Activated effector memory CD4-positive, alpha-beta T cell treated with Interleukin-2 at 50 U/mL for 16 hours (primary cell): Measurements from ENCODE around the gene MAP2K6.

Source experiments
- DNase-seq: peaks from one replicate; pipeline ENCODE4 v3.0.0-alpha.2; 2020

The MAP2K6 gene

DNA sequence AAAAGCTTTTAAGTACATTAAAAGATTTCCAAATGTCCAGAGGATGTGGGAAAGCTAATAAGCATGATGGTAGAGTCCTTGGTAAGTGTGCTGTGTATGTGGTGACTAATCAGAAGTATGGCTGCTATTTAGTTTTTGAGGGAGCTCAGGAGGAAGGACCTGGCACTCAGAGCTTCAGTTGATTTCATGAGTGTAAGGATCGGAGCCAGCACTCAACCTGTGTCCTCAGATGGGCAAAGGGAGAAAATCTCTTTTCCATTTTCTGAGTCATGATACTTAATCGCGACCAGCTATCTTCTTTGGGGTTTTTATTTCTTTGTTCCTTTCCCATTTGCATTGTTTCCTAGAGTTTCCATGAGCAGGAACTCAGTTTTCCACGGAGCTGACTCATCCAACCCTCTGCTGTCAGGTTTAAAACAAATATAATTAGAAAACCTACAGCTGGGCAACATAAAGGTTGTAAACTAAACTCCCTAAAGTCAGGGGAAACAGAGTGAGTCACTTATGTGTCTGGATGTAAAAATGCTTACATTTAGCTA is 125.4 kb downstream of the MAP2K6 start:
- no peak for DNase-seq

DNA sequence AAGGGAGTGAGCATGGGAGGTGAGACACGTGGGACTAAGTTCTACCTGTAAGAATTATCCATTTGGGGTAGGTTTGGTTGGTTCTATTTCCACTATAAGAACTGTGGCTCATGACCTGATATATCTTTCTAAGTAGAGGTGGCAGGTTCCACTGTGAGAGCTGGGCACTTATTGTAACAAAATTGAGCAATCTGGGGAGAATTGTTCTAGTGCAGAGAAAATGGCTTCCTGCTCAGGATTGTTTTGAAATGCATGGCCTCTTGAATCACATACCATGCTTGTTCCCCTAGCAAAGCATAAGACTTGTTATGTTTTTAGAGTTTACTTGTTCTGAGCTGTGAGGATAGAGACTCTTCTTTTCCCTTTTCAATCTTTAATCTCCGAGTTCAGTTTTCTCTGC is 125.9 kb downstream of the MAP2K6 start:
- no peak for DNase-seq

DNA sequence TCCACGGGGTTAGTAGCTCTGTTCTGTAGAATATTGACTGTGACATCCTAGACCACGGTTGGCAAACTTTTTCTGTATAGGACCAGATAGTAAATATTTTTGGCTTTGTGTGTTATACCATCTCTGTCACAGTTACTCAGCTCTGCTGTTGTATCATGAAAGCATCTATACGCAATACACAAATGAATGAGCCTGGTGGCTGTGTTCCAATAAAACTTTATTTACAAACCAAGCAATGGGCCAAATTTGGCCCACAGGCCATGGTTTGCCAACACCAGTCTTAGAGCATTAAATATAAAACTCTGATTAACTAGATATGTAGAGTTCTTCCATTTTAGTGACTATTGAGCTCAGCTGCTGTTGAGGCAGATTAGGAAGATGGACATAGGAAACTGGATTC is 132.7 kb downstream of the MAP2K6 start:
- no peak for DNase-seq

DNA sequence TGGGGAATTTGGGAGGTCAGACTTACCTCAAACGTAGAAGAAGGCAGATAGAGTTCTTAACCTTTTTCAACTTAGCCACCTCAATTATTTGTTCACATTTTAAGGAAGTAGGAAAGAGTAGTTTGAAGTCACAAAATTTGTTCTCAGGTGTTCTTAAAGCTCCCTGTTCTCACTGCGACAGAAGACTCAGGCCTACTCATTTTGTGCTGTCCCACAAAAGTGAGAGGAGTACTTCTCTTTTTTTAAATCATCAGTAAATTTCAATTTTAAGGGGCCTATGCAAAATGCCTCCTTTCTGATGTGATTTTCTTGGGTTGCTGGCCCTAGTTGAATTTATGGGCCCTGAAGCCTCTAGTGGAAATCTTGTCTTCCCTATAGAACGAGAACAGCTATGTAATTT is 133.4 kb downstream of the MAP2K6 start:
- no peak for DNase-seq

DNA sequence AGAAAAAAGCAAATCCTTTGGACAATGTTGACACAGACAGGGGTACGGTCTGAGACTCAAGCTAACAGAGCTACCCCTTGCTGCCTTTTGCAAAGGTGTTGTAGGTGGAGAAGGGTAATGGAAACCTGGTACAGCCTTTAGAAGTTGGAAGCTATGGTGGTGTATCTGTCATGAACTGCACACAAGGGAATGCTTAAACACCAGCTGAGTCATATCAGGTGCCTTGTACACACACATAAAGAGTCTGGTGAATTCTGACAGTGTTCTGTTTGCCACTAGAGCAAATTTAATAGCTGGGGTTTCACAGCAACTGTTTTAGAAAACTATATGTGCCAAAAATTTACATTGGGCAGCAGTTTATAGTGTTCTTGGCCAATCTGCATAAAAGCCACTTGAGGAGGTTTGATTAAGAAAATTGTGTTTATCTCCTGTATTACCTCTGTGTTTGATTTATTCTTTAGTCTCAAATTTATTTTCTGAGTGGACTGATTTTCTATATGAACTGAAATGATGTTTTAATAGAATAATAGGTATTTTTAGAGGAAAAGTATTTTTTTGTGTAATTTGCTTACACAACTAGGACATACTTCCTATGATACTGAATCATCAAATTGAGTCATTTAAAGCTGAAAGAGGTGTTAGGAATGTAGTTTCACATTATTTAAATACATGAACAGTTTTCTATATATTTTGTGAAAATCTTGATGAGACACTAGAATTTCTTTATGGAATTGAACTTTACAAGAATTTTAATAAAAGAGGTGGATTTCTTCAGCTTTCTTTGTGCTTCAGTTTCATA is 136.9 kb downstream of the MAP2K6 start:
- DNase-seq, result no peak

DNA sequence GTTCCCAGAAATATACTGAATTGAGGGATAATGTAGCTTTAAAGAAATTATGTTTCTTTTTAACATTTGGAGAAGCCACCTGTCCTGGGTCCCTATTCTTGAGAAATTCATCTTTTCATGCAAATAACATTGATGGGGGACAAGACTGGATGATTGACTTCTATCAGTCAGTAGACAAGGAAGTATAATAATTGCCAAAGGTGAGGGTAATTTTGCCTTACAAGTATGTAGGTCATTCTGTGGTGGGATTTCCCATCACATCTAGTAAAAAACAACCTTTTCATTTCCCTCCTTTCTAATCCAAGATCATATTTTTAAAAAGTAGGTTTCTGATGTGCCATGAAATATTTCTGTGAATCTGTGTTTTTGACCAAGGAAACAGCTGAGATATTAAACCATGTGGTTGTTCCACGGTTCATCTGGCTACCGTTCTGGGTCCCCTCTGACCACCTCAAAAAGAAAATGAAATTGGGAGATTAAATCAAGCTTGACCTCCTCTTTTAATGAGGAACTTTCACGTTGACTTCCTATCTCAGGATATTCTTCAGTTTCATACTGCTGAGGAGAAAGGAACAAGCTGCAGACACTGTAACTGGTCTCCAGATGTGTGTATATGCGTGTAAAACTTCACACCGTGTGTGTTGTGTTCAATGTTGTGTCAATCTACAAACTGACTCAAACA is 138.6 kb downstream of the MAP2K6 start:
- no peak for DNase-seq

DNA sequence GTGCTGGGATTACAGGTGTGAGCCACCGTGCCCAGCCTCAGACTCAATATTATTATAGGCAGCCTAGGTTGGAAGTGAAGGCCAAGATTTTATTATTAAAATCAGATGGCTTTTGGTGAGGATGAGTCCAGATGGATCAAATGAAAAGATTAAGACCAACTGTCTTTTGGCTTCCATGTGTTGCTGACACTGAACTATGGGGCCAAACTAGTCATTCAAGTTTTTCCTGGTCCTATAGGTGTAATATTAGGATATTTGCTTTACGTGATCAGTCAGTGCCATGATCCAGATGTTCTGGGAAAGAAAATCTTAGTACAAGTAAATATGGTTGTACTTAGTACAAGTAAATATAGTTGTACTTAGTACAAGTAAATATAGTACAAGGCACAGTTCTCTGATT is 140.6 kb downstream of the MAP2K6 start:
- no peak for DNase-seq

DNA sequence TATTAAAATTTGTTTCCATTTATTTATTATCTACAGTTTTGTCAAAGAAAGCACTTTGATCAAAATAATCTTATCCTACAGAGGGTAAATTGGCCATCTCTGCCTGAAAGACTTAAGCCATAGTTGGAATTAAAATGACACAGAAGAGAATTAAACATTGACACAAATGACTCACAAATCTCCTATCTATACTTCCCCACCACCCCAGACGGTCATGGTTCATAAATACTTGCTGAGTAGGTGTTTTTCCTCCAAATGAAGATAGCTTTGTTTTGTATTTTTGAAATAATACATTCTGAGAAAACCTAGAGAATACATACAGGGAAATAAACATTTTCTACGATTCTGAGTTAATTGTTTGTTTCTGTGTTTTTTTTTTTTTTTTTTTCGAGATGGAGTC is 142.8 kb downstream of the MAP2K6 start:
- DNase-seq, result no peak

DNA sequence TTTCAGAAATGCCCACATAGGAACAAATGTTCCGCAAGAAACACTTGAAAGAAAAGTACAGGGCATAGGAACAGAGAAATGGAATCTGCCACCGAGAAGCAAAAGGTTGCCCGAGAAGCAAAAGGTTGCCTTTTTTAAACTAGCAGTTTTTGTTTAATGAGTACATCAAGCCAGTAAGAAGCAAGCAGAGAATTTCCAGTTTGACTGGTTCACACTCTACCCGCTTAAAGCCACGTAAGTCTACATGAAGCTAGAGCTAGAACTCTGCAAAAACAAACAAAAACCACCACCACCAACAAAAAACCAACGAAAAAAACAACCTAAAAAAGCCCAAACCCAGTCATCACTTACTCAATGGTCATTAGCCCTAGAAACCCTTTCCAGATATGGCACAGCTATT is 144.3 kb downstream of the MAP2K6 start:
- no peak for DNase-seq

DNA sequence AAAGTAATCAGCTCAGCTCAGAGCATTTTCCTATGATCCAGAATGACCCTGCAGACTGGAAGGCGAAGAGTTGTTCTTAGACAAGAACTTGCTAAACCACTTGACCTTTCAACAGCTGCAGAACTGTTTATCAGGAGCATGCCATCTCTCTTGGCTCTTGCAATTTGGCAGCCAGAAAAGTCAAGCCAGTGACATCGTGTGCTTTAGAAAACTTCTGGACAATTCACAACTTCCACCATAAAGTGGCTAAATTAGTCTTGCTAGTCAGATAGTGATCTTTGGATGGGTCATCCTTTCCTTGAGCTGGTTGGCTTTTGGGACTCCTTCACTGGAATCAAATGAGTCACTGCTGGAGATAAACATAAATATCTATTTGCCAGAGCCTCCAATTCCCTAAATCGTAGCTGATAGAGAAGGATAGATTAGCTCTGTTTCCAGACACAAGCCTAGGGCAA is 146.5 kb downstream of the MAP2K6 start:
- no peak for DNase-seq

DNA sequence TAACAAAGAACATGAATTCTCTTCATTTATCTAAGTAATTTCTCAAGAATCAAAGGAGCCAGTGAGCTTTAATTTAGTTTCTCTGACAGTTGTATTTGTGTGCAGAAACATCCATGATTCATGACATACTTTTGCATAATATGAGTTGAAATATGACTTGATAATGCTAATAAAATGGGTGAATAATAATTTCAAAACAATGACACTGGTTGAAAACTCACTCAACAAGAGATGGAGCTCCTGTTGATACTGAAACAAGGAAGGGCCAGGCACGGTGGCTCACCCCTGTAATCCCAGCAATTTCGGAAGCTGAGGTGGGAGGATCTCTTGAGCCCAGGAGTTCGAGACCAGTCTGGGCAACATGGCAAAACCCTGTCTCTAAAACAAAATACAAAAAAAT is 147.0 kb downstream of the MAP2K6 start:
- no peak for DNase-seq

DNA sequence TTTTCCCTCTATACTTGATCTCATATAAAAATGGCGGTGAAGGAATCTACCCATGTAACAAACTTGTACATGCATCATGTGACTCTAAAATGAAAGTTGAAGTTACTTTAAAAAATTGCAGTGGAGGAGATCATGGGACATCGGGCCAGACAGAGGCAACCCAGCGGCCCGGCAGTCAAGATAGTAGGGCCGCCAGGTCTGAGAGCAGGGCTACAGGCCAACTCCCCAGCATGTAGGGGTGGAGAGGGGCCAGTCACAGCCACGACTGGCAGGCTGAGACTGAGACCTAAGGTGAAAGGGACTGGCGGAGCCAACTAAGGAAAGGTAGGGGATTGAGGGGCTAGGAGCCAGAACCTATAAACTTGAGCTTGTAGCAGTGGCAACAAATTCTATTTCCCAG is 150.9 kb downstream of the MAP2K6 start:
- DNase-seq, result no peak

DNA sequence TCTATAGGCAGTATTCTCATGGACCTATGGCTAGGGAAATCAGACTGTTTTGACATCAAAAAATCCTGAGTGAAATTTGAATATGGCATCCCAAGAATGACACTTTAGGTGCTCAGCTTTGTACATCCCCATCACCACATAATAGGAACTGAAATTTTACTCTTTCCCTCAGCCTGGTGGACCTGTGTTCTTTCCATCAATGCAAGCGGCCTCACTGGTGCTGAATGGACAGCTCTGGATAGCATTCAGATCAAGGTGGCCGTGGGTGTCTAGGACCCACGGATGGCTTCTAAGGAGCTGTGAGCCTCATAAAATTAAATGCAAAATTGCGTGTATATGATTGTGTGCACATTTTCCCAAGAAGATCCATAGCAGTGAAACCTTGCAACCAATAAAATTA is 152.6 kb downstream of the MAP2K6 start:
- DNase-seq, result no peak

DNA sequence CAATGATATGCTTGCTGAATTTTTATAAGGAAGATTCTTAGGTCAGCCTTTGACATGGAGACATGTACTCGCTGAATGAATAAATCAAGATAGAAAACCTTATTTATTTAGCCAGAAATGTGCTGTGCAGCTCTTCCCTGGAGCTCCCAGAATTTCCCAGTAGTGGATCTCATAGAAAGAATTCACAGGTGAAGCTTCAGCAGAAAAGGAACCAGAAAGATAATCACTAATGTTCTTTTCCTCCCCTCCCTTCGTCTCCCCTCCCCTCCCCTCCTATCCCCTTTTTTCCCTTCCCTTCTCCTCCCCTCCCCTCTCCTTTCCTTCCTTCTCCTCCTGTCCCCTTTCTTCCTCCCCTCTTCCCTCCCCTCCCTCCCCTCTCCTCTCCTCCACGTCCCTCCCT is 158.2 kb downstream of the MAP2K6 start:
- DNase-seq, result no peak

DNA sequence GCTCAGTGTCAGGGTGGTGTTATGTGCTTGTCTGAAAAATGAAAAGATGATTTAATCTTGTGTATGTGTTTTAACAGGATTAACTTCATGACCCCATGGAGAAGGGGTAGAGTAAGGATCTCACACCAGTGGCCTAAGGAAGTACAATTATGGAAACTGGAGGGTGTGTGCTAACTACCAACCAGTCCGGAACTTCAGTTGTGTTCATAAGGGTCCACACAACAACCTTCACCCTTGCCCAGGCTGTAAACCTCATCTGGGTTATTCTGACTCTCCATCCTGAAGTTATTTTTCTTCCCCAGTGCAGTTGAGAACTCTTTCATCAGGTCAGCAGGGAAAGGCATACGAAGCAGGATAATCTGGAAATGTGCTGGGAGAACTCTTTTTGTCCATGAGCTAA is 158.9 kb downstream of the MAP2K6 start:
- DNase-seq, result no peak

DNA sequence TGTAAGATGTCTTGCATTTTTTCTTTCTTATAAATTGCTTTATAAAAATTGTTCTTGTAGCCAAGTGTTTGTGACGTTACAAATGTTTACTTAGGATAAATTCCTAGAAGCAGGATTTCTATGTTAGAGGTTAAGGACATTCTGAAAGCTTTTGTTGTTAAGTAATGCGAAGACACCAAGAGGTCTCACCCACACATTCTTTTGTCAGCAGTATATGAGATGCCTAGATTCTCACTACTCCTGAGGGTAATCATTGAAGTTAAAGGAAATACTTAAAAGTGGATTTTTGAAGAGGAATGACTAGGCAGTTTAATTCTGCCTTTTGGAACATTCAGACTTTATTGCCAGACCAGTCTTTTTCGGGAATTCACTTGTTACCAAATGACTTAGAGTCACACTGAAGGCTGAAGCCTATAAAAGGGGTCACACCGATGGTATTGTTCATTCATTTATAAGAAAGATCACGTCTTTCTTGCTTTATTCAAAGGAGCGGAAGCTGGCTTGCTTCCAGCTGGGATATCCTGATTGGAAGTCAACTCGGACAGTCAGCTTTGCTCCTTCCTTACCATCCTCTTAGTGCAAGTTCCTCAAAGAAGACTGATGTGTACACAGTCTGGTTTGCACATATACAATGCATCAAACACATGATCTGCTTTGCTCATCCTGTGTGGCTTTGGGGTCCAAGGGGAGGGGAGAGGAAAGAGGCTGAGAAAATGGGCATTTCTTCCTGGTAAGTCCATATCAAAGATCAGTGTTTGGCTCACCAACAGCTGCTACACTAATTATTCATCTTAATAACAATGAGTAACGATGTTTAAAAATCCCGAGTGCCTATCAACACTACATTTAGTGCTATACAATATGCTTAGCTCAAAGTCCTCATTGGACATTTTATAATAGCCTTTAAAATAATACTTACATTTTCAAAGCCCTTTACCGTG is 160.0 kb downstream of the MAP2K6 start:
- no peak for DNase-seq

DNA sequence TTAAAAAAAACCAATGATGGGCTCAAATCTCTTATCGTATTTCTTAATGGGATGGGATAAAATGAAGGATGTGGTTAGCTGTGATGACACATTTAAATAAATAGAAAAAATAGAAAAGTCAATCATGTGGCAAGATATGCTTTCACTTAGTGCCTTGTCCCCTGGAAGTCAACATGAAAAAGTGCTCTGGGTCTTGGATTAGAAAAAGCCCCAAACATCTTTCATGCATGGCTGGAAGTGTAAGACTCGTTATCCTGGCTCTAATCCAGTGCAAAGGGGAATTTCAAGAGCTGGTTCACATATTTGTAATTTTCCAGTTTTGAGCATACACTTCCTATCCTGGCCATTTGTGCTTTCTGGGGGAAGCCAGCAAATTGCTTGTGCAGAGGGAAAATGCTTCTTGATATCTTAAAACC is 160.9 kb downstream of the MAP2K6 start:
- DNase-seq, result no peak

DNA sequence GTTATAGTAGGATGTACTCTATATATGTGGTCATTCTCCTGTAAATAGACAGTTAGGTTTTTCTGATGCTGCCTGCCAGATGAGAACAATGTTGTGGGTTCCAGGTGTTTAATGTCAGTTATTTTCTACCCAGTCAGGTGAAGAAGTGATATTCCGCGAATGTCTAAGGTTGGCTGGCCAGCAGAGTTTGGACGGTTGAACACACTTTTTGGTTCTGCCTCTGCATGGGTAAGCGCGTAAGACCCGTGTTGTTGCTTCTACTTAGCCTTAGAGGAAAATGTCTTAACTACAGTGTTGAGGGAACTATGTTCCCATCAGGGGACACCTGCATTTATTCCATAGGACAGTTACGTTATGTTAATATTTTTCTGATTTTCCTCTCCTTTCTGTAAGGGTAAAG is 162.6 kb downstream of the MAP2K6 start:
- no peak for DNase-seq

DNA sequence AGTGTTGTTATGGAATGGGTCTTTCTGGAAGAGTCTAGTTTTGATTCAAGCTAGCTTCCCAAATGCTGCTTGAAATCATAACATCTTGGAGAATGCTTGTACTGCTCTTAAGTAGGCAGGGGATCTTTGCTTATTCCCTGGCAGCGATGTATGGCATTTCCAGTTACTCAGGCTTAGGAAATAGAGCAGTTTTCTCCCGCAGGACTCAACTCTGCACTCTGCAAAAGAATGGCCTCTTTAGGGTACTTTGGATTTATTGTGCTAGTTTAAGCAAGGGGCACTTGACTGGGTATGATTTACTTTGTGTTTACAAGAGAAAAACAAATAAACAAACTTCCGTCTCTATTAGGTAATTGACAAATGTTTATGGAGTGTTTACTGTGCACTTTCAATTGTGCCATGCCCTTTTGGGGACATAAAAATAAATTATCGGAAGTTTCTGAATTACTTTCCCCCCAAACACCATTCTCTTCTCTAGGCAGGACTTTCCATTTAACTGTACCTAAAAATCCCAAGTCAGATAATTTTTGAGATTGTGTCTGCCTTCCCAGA is 164.0 kb downstream of the MAP2K6 start:
- DNase-seq, result no peak

DNA sequence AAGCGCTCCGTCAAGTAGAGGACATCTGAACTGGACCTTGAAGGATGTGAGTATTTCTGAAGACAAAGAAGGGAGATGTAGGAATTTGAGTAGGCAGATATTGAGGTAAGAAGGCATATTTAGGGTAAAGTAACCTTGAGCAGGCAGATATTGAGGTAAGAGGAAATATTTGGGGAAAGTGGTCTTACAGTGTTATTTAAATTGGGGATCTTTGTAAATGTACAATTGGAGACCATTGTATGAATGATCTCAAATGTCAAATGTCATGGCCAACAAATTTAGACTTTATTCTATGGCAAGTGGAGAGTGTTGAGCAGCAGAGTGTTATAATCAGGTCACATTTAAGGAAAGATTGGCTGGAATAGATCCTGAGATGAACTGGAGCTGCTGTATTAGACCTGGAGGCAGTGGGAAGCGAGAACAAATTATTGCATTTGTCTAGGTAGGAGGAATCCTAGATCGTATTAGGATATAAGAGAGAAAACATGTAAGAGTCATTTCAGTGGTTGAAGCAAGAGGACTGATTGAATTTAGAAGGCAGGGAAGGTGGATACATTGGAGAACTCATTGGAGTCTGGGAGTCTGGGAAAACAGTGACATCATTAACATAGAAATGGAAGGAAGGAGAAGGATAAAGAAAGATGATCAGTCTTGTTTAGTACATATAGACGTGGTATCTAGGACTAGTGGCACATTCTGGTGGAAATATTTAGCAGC is 165.6 kb downstream of the MAP2K6 start:
- DNase-seq, result no peak

DNA sequence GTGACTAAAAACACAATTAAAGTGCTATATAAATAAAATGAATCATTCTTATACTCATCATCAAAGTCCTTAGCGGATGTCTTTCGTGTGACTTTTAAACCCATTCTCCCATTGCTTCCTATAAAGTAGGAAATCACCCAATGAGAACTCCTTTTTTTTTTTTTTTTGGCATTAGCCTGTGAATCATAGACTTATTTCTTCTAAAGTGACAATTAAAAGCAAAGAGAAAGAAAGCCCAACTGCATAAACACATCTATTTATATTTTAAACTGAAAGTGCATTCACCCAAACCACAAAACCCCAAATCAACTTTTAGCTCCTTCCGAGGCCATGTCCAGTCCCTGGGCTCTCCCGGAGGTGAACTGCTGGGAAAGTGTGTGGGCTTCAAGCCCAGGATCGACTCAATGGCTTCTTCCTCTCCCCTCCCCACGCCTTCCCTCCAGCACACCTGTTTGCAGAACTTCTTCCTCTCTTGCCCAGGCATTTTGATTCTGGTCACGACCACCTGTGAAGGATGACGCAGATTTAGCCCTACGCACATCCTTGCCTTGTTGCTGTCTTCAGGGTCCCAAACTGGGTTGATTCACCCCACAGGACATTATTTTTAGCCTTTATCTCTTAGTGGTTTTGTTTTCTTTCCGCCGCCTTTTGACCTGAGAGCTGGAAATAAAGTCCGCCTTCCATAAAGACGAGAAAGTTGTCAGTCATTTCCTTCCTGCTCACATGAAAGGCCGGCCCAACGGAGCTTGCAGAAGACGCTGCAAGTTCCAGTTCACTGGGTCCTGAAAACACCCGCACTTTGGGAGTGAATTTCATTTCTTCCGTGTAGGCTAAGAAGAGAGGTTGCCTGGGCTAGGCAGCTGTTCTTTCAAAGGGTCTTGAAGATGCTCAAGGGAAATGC is 166.8 kb downstream of the MAP2K6 start:
- DNase-seq, result no peak
